ENCODE data around the gene EHMT1.
A peak's percentile ranks its signal among the peaks of the same experiment; 100 is the strongest.
"Not testable (repeated sequence)": the region's sequence is repeated elsewhere in the genome, so short reads cannot be mapped to it uniquely, and the experiment has no call there.

EHMT1 gene

DNA sequence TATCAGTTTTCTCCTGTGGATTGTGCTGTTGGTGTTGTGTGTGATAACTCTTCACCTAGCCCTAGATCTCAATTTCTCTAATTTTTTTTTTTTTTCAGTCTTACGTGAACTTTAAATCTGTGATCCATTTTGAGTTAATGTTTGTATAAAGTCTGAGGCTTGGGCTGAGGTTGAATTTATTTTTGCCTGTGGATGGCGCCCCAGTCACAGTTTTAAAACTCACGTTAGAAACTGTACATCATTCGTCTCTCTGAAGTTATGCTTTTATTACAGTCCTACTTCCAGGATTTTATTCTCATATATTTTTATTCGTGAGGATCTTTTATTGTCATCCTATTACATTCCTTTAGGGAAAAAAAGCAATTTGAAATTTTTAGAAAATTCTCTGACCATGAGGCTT lies 103.1 kb downstream of the EHMT1 start:
- DNase-seq = no peak

DNA sequence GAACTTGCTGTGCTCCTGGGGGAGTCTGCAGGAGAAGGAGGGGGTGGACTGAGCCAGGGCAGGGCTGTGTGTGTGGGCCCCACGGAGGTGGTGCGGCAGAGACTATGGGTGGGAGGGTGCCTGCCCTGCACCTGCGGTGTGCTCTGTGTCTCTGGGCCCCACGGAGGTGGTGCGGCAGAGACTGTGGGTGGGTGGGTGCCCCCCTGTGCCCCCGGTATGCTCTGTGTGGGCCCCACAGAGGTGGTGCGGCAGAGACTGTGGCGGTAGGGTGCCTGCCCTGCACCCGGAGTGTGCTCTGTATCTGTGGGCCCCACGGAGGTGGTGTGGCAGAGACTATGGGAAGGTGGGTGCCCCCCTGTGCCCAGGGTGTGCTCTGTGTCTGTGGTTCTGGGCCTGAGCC lies 103.7 kb downstream of the EHMT1 start:
- DNase-seq = no peak

DNA sequence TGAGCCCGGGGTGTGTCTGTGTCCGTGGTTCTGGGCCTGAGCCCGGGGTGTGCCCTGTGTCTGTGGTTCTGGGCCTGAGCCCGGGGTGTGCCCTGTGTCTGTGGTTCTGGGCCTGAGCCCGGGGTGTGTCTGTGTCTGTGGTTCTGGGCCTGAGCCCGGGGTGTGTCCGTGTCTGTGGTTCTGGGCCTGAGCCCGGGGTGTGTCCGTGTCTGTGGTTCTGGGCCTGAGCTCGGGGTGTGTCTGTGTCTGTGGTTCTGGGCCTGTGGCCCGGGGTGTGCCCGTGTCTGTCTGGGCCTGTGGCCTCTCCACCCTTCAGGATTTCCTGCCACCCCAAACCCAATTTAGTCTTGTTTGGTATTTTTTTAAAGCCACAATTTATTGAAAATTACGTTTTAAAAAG lies 104.6 kb downstream of the EHMT1 start:
- DNase-seq = peak; percentile 23

- no peak for DNase-seq
Observed at GRCh38 chr9:137723783-137724445, 105.1 kb downstream of the EHMT1 start.

DNA sequence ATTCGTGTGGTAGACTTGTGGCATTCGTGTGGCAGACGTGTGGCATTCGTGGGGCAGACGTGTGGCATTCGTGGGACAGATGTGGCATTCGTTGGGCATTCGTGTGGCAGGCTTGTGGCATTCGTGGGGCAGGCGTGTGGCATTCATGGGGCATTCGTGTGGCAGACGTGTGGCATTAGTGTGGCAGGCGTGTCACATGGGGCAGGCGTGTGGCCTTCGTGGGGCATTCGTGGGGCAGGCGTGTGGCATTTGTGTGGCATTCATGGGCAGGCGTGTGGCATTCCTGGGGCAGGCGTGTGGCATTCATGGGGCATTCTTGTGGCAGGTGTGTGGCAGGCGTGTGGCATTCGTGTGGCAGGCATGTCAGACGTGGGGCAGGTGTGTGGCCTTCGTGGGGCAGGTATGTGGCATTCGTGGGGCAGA lies 106.0 kb downstream of the EHMT1 start:
- DNase-seq = no peak

- no peak for DNase-seq
Observed at GRCh38 chr9:137725598-137725997, 106.8 kb downstream of the EHMT1 start.

GRCh38 chr9:137726336-137726735 lies 107.5 kb downstream of the EHMT1 start:
- DNase-seq = not testable (repeated sequence)

DNA sequence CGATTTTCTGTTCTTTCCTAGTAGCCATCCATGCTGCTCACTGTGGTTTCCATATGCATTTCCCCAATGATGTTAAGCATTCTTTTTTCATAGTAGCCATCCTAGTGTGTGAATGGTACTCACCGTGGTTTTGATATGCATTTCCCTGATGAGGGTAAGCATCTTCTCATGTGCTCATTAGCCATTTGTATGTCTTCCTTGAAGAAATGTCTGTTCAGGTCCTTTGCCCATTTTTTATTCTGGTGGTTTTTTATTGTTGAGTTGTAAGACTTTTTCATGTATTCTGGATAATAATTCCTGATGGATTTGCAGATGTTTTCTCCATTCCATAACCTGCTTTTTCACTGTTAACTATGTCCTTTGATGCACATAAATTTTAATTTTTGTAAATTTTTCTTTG lies 108.0 kb downstream of the EHMT1 start:
- DNase-seq = no peak

DNA sequence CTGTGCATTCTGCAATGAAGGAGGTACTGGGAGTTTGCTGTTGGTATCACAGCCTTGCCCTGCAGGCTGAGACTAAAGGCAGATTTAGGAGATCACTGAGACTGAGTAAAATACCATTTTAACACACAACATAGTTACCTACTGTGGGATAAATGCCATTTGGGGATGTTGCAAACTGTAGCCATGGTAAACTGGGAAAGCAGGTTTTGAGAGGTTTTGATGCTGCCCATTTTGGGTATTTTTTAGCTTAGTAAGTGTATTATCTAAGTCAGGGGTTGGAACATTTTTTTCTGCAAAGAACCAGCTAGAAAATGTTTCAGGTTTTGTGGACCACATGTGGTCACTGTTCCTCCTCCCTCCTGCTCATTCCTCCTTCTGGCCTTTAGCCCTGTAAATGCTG lies 108.9 kb downstream of the EHMT1 start:
- no peak for DNase-seq

- DNase-seq = no peak
Observed at GRCh38 chr9:137728444-137729311, 109.9 kb downstream of the EHMT1 start.

- DNase-seq = no peak
Observed at GRCh38 chr9:137731216-137731946, 112.6 kb downstream of the EHMT1 start.

DNA sequence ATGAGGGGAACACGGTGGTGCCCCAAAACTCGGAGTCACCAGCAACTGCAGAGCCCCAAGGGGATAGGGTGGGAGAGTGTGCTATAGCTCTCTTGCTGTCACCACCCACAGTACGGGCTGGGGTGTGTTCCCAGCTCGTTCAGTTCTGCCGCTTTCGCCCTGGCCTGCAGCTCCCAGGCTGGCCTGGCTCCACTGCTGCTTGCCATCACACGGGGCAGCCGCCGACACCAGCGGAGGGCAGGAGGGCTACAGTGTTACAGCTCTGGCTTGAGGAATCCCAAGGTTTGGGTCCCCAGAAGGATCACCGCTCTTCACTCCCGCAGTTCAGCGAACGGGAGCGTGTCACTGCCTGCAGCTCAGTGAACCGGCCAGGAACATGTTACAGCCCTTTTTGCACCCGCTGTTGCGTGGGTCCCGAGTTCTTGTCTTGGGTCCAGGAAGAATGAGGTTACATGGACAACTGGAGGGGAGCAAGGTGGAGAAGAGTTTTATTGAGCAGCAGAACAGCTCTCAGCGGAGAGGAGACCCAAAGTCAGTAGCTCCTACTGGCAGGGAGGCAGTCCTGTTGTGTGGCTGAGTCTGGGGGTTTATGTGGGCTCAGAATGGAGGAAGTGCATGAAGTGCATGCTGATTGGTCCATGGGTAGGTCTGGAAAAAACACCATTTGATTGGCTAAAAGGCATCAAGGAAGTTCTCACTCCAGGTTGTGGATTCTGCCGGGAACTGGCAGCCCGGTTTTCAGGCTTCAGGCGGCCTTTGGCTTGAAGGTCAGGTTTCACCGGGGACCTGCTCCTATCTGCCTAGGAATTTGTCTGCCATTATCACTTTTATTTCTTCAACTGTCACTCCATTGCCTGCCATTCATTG lies 113.4 kb downstream of the EHMT1 start:
- no peak for DNase-seq

- DNase-seq = no peak
Observed at GRCh38 chr9:137733429-137733828, 114.6 kb downstream of the EHMT1 start.

GRCh38 chr9:137734181-137734580 lies 115.4 kb downstream of the EHMT1 start:
- DNase-seq = no peak

DNA sequence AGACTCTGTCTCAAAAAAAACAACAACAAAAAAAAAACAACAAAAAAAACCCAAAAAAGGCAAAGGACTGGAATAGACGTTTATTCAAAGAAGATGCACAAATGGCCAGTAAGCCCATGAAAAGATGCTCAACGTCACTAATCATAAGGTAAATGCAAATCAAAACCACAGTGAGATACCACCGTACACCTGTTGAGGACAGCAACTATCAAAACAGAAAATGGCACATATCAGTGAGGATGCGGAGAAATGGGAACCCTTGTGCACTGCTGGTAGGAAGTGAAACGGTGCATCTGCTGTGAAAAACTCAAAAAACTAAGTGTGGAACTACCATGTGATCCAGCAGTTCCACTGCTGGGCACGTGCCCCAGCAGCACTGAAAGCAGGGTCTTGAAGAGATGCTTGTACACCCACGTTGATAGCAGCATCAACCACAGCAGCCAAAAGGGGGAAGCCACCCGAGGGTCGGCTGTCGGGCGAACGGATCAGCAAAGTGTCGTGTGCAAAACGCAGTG lies 119.4 kb downstream of the EHMT1 start:
- not testable (repeated sequence) for DNase-seq

- DNase-seq = no peak
Observed at GRCh38 chr9:137738703-137739102, 119.9 kb downstream of the EHMT1 start.

DNA sequence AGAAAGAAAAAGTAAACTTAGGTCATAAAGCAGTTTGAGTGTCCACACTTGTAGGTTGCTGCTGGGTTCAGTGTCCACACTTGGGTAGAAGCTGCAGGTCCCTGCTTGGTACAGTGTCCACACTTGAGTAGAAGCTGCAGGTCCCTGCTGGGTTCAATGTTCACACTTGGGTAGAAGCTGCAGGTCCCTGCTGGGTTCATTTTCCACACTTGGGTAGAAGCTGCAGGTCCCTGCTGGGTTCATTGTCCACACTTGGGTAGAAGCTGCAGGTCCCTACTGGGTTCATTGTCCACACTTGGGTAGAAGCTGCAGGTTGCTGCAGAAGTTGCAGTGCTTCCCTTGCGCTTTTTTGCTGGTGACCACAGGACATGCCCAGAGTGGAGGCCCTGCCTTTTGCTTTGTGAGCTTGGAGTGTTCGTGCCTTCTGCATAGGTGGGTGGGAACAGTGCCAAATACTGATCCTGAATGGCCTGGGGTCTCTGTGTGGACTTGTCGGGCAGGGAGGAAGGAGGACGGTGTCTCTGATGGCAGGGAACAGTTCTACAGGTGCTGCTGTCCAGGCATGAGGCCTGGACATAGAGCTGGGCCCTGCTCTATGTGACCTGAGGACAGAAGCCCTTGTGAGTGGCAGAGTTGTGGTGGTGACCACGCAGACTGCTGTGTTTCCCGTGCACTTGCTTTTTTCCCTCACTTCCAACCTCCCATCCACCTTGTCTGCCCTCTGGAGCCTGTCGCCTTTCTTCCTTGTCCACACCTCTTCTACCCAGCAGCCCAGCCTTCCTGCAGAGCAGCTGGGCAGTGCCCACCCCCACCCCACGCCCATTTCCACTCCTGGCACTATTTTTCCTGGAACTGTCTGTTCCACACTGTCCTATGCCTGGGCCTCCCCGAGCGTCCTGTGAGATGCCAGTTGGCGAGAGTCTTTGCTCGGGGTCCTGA lies 120.8 kb downstream of the EHMT1 start:
- DNase-seq = no peak

- DNase-seq = no peak
Observed at GRCh38 chr9:137740312-137740711, 121.5 kb downstream of the EHMT1 start.

DNA sequence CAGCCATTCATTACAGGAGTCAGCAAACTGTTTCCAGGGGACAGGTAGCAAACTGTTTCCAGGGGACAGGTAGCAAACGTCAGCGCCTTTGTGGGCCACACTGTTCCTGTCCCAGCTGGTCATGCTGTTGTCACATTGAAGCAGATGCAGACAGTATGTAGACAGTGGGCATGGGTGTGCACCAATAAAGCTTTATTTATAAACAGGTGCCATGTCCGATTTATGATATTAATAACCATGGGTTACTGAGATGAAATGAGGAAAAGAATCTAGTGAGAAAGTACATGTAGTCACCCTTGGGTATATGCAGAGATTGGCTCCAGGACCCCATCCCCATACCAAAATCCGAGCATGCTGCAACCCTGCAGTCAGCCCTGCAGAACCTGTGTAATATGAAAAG lies 122.5 kb downstream of the EHMT1 start:
- DNase-seq = no peak

- DNase-seq = no peak
Observed at GRCh38 chr9:137742698-137743097, 123.9 kb downstream of the EHMT1 start.

GRCh38 chr9:137743695-137744094 lies 124.9 kb downstream of the EHMT1 start:
- DNase-seq = no peak

All from activated gamma-delta T cell treated with Interleukin-2 at 50 U/mL for 16 hours (primary cell).